NCI-H526 treated with DMSO at 0.1 percent for 48 hours (cell line): ENCODE data around the gene C16orf96.

Experiments
- DNase-seq: peaks from one replicate; lab custom pipeline; 2025; lab: John Stamatoyannopoulos, UW

The C16orf96 gene

DNA sequence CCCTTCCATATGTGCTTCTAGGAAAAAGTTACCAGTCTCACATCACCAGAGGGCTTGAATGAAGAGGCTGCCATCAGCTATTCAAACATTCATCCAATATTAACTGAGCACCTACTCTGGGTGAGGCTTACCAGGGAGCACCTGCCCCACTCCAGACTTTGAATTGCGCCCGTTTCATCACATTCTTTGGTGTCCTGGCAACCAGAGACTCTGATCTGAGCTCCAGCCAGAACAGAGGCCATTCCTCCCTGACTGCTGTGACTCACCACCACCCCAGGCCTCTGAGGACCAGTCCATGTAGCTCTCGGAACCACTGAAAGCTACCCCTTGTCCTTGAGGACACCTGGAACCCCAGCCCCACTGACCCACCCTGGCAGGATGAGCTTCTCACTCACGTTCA is at the start of gene C16orf96:
TSS of gene C16orf96 (plus strand) at position 229 of the 400 bp plus-strand sequence. CDS start at position 379, 150 bp downstream.
- no peak for DNase-seq

GRCh38 chr16:4506450-4506849 is 49.7 kb upstream of the C16orf96 start:
- DNase-seq = peak; percentile 1

DNA sequence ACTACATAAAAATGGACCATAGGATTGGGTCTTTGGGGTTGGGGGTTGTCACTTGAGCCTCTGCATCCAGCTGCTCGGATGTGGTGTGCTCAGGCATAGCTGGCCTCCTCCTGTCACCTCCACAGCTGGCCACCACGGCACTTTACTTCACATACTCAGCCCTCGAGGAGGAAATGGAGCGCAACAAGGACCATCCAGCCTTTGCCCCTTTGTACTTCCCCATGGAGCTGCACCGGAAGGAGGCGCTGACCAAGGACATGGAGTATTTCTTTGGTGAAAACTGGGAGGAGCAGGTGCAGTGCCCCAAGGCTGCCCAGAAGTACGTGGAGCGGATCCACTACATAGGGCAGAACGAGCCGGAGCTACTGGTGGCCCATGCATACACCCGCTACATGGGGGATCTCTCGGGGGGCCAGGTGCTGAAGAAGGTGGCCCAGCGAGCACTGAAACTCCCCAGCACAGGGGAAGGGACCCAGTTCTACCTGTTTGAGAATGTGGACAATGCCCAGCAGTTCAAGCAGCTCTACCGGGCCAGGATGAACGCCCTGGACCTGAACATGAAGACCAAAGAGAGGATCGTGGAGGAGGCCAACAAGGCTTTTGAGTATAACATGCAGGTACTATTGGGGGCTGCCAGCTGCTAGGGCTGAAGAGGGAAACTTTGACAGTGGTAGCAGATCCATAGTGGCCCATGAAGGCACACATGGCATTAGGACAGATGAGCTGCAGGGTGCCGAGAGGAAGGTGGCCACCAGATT is 48.4 kb upstream of the C16orf96 start:
- DNase-seq = no peak

- no peak for DNase-seq
Measured at GRCh38 chr16:4508806-4509205, 47.3 kb upstream of the C16orf96 start.

DNA sequence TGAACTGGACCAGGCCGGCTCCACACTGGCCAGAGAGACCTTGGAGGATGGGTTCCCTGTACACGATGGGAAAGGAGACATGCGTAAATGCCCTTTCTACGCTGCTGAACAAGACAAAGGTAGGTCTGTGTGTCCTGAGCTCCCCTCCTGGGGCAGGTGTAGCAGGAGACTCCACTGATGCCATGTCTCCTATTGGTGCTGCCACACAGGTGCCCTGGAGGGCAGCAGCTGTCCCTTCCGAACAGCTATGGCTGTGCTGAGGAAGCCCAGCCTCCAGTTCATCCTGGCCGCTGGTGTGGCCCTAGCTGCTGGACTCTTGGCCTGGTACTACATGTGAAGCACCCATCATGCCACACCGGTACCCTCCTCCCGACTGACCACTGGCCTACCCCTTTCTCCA is 46.7 kb upstream of the C16orf96 start:
- no peak for DNase-seq

GRCh38 chr16:4510131-4510530 is 46.0 kb upstream of the C16orf96 start:
- no peak for DNase-seq

GRCh38 chr16:4510747-4511426 is 45.3 kb upstream of the C16orf96 start:
- DNase-seq = no peak

GRCh38 chr16:4511441-4512082 is 44.6 kb upstream of the C16orf96 start:
- peak; percentile 7 for DNase-seq

- no peak for DNase-seq
Measured at GRCh38 chr16:4512473-4512872, 43.7 kb upstream of the C16orf96 start.

- no peak for DNase-seq
Measured at GRCh38 chr16:4513086-4513860, 42.9 kb upstream of the C16orf96 start.

GRCh38 chr16:4513881-4514280 is 42.3 kb upstream of the C16orf96 start:
- DNase-seq = no peak

- no peak for DNase-seq
Measured at GRCh38 chr16:4514606-4515005, 41.5 kb upstream of the C16orf96 start.

- no peak for DNase-seq
Measured at GRCh38 chr16:4515611-4516233, 40.4 kb upstream of the C16orf96 start.

GRCh38 chr16:4517812-4518680 is 38.1 kb upstream of the C16orf96 start:
- DNase-seq = peak; percentile 1

DNA sequence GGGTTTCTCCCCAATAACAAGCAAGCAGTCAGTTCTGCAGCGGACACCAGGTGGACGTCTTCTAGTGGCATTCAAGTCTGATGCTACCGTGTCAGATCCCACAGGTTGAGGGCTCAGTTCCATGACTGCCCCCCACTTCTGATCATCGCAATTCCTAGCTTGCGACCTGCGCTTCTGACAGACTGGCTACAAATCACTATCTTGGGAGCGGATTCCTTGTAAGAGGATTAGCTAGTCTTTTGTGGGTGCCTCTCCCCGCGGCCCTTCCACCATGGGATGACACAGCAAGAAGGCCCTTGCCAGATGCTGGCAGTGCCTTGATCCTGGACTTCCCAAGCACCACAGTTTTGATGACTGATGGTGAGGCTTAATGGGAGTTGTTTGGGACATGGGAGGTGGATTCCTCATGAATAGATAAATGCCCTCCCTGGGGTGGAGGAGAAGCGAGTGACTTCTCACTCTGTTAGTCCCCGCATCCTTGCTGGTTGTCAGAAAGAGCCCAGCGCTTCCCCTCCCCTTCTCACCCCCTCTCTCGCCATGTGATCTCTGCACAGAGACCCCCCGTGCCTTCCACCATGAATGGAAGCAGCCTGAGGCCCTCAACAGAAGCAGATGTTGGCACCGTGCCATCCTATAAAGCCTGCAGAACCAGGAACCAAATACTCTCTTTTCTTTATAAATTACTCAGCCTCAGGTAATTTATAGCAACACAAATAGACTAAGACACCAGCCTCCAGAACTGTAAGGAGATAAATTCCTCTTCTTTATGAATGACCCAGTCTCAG is 36.7 kb upstream of the C16orf96 start:
- no peak for DNase-seq

DNA sequence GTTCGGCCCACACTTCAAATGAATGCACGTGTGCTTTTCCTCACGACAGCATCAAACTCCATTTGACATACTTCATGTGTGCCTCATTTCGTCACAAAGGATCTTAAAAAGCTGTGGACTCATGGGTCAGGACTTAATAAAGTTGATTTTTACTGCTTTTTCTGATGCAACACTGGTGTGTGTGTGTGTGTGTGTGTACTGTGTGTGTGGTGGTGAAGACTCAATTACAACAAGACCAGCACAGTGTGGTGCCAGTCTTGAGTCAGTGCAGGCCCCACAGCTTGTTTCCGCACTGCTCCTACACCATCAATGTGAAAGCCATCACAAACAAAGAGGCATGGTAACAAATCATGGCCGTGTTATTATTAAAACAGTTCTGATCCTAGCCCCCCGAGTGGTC is 35.2 kb upstream of the C16orf96 start:
- no peak for DNase-seq

- DNase-seq = no peak
Measured at GRCh38 chr16:4522051-4522581, 34.0 kb upstream of the C16orf96 start.

- DNase-seq = no peak
Measured at GRCh38 chr16:4523686-4524085, 32.5 kb upstream of the C16orf96 start.

- DNase-seq = no peak
Measured at GRCh38 chr16:4524571-4524970, 31.6 kb upstream of the C16orf96 start.

- DNase-seq = no peak
Measured at GRCh38 chr16:4525069-4525468, 31.1 kb upstream of the C16orf96 start.
